NCI-H2196 (cell line): Measurements from ENCODE around the gene KLK3.

Experiments used
- DNase-seq: peaks from one replicate; lab custom pipeline; 2025; ENCODE audit not compliant: unreplicated experiment; lab: John Stamatoyannopoulos, UW

KLK3 gene

DNA sequence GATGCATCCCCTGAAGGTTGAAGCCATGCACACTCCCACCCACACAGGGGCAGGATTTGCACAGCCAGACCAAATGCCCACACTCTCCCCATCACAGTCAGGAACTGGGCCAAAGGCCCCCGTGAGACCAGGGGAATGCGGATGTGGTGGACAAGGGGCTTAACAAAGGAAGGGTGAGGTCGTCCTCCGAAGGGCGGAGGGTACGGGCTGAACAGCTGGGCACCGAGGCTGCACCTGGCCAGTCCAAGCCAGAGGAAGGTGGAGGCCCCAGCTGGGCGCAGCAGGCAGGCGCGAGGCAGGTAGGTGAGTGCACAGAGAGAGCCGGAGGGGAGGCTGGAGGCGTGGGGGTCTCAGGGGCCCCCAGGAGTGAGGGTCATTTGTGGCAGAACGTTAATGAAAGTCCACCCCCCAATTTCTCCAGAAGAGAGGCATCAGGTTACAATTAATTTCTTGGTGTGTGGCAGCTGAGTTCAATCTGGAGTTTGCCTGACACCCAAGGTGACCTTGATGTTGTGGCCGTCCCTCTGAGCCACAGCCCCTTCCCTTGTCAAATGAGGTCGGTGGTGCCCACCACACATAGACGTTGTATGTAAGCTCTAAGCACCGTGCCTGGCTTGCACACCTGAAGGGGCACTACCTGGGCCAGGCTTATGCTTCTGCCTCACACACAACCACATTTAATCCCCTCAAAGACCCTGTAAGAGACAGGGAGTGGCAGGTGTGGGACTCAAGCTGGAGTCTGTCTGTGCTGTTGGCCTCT lies 24.3 kb upstream of the KLK3 start:
- DNase-seq: no peak

DNA sequence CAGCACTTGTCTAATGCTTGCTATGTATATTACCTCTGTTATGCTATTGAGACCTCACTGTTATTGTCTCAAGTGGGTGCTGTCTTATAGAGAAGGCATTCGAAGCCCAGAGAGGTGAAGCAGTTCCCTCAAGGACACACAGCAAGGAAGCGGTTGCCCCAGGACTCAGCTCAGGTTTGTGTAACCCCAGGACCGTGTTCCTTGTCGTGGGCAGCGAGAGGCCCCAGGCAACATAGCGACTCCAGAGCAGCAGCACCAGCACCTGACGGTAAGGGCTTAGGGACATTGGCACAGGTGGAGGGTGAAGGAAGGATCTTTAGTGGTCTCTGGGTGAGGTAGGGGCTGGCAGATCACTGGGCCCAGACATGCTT lies 23.7 kb upstream of the KLK3 start:
- DNase-seq: no peak

DNA sequence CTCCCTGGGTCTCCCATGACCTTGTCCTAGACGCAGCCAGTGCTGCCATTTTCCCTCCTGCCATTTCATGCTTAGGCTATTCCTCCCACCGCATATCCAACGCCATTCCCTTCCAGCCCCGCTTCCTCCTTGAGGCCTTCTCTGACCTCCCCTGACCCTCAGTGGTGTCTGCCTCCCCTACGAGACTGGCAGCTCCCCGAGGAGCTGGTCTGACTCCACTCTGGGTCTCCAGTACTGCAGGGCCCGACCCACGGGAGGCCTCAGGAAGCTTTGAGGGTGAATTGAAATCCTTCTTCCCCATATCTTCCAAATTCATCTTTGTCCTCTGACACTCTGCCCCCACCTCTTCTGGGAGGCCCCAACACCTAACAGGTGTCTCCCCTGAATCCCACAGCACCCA lies 22.0 kb upstream of the KLK3 start:
- DNase-seq: no peak

DNA sequence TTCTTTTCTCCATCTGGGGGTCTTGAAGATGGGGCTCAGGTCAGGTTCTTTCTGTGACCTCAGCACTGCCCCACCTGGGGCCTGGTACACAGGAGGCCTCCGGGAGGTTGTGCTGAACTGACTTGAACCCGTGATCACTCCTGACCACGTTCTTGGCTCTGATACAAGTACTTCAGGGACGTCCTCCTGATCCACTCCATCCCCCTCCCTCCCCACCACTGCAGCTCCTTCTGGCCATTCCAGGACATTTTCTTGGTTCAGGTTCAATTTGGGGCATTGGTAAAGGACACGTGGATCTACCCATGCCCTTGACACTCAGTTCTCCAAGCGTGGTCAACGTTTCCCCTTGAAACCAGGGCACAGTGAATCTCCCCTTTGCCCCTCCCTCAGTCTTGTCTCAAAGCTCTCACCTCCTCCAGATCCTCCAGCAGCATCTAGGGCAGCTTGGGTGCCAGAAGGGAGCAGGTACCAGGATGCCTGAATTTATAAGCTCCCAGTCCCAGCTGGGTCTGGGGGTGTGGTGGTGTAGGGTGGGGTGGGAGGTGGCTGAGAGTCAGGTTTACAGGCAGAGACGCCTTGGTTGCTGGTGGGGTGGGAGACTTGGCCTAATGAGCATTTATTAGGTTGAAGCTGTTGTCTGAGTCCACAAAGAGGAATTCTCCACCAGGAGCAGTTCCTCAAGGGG lies 21.5 kb upstream of the KLK3 start, which contains the start of gene KLK15:
Gene KLK15, minus strand, starts transcription at position 458 of the 685 bp plus-strand sequence. CDS start 2,082 bp downstream, outside the sequence.
- no peak for DNase-seq

DNA sequence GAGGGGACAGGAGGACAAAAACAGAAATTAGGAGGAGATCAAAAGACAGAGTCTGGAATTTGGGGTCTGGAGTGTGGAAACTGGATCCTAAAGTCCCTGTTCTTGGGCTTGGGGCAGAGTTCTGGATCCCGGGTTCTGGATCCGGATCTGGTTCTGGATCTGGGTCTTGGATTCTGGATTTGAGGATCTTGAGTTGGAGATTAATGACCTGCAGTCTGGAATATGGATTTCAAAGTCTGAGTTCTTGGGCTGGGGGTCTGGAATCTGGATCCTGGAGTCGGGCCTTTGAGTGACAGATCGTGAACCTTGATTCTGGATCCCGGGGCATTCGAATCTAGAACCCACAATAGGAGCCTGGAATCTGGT lies 20.9 kb upstream of the KLK3 start:
- no peak for DNase-seq

DNA sequence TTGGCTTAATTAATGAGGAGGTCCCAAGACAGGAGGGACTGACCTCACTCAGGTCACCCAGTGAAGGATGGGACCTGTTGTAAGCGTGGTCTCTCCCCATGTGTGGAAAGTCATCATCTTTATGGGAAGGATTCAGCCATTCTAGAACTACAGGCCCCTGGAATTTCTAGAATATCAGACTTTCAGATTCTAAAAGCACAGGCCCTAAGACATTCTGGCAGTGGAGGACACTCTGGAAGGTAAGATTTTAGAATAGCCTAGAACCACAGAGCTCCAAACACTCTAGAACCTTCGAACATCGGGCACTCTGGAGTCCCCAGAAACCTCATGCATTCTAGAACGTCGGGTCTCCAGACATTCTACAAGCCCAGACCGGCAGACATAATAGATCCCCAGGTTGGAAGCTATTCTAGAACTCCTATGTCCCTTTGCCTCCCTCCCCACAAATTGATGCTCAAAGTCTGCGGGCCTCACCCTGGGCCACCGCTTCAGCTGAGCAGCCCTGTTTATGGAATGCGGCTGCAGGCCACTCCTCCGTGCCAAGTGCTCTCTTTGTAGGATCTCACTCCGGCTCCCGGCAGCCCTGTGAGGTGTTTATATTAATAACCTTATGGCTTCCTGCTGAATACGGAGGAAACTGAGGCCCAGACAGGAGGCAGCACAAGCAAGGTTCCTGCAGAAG lies 19.5 kb upstream of the KLK3 start:
- peak; percentile 39 for DNase-seq

DNA sequence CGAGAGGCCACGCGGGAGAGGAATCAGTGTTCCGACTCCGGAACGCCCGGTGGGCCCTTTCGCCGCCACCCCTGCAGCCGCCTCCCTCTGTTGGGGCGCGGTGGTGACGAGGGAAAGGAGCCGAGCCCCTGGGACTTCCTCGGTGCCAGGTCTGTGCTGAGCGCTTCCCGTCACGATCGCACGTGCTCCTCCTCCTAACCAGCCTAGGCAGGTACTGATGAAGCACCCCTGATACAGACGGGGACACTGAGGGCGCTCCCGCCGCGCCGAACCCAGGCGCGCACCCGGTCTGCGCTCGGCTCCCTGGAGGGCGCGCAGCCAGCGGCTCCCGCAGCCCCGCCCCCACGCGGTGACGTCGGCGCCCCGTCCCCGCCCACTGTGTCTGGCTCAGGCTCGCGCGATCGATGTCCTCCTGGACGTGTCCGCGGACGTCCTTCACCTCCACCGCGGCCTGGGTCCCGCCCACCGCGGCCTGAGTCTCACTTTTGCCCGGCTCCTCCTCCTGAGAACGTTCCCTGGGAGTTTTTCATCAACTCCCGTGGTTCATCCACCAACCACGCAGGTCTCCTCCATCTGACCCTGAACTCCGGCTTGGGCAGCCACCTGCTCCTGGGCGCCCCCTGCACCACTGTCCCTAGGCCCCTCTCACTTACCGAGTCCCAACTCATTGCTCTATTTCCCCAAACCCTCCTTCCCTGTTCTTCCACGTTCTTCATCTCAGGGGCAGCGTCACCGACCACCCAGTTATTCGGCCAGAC lies 18.8 kb upstream of the KLK3 start:
- peak; percentile 90 for DNase-seq

DNA sequence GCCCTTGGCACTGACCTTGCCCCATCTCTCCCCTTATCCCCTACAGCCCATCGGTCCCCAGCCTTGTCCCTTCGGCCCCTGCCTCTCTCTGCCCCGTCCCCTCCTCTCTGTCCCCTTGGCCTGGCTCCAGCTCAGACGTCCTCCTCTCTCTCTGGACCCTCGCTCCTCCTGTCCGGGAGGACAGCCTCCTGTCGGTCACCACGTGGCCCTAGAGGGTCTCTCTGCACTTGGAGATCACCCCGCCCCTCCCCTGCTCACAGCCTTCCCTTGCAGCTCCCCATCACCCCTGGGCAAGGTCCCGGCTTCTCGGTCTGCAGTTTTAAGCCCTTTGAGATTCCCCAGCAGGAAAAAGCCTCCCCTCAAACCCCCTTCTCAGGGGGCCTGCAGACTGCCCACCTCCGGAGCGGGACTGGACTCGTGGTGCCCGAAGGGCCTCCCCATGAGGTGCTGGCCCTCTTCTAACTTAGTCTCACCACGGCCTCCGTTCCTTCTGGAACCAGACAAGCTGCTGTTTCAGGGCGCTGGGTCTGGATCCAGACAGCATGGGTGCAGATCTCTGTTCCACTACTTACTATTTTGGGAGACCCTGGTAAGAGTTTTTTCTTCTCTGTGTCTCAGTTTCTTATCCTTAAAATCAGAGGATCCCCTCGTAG lies 18.0 kb upstream of the KLK3 start:
- no peak for DNase-seq

DNA sequence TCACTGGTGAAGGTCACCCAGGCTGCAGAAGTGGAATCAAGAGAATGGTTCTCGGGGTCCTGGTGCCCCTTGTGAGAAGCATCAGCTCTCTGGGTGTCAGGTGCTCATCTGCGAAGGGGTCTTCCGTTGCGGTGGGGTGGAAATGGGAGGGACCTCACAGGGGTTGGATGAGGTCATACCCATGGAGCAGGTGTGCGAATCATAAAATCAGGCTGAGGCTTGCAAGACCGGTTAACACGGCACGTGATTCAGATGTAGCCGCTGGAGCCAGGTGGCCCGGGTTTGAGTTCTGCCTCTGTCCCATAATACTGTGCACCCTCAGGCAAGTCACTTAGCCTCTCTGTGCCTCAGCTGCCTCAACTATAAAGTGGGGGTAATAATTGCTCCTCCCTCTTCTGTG lies 17.4 kb upstream of the KLK3 start:
- no peak for DNase-seq

DNA sequence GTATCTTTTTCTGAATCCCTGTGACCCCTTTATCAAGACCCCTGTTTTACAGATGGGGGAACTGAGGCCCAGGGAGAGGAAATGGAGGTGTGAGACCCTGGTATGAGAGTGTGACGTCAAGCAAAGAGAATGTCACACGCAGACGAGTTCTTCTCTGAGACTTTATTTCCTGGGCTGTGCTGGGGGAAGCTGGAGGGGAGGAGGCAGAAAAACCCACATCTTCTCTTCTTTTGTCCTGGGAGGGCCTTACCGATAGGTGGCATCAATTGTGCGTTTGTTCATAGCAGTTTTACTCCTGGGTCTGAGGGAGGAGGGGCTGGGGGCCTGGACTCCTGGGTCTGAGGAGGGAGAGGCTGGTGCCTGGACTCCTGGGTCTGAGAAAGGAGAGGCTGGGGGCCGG lies 16.5 kb upstream of the KLK3 start:
- no peak for DNase-seq

DNA sequence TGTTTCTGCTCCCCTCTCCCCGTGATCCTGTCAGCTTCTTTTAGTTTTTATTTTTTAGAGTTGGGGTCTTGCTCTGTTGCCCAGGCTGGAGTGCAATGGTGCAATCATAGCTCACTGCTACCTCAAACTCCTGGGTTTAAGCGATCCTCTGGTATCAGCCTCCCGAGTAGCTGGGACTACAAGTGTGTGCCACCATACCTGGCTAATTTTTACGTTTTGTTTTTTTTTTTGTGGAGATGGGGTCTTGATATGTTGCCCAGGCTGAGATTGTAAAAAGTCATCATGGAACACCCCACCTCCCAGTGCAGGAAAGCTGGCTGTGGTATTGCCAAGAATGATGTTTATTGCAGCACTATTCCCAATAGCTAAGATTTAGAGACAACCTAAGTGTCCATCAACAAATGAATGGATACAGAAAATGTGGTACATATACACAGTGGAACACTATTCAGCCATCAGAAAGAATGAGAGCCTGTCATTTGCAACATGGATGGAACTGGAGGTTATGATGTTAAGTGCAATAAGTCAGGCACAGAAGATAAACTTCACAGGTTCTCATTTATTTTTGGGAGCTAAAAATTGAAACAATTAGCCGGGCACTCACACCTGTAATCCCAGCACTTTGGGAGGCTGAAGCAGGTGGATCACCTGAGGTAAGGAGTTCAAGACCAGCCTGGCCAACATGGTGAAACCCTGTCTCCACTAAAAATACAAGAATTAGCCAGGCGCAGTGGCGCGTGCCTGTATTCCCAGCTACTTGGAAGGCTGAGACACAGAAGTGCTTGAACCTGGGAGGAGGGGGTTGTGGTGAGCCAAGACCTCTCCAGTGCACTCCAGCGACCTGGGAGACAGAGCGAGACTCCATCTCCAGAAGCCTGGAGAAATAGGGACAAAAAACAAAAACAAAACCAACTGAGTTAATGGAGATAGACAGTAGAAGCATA lies 14.7 kb upstream of the KLK3 start:
- DNase-seq: no peak

DNA sequence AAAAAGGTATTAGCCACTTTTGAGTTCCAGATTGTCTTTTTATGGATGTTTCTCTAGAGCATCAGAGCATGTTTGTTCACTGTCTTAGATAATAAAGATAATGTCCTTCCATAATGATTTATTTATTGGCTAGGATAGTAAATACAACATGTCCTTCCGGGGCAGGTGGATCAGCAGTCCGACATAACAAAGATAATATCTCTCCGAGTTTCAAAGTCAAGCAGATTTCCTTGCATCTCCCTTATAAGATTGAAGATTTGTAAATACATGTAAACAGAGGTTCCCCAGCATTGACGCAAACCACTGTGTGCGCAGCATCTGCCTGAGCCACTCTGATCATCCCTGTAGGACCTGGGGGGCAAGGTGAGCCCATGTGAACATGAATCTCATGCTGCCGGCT lies 12.6 kb upstream of the KLK3 start:
- DNase-seq: no peak

DNA sequence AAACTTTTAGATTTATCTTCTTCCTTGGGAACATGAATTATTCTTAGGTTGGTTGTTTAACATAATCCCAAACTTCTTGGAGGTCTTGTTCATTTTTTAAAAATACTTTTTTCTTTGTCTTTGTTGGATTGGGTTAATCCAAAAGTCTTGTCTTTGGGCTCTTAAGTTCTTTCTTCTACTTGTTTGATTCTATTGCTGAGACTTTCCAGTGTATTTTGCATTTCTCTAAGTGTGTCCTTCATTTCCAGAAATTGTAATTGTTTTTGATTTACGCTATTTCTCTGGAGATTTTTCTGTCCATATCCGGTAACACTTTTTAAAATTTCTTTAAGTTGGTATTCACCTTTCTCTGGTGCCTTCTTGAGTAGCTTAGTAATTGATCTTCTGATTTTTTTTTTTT lies 11.5 kb upstream of the KLK3 start:
- no peak for DNase-seq

DNA sequence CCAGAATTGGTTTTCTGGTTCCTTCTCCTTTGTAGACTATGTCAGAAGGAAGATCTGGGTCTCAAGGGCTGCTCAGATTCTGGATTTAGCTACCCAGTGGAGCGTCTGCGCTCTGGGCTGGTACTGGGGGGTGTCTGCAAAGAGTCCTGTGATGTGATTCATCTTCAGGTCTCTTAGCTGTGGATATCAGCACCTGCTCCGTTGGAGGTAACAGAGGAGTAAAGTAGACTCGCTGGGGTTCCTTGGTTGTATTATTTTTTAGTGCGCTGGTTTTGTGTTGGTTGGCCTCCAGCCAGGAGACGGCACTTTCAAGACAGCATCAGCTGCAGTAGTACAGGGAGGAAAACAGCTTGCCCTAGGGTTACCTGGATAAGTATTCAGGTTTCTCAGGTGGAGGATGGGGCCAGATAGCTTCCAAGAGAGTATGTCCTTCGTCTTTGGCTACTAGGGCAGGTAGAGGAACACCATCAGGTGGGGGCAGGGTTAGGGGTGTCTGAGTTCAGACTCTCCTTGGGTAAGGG lies 11.0 kb upstream of the KLK3 start:
- DNase-seq: peak; percentile 29

DNA sequence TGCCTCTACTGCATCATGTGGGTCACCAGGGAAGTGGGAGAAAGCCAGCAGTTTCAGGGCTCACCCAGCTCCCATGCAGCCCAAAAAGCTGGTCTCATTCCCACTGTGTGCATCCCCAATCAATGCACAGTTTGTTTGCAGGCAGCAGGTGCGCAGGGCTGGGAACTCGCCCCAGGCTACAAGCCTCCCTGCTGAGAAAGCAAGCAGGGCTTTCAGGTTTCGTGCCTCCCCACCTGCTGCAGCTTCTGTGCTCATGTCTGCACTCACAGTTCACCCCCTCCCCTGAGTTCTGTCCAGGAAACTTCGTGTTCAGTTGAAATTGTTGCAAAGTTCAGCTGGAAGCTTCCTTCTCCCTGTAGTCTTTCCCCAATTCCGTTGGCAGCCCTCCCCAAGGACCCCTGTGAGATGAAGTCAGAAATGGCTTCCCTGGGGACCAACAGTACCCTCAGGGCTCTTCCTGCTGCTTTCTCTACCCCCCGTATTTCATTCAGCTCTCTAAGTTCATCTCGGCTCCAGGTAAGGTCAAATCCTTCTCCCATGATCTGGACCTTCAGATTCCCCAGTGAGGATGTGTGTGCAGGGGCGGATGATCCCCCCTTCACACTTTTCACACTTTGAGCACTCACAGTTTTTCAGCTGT lies 10.3 kb upstream of the KLK3 start:
- DNase-seq: peak; percentile 69

DNA sequence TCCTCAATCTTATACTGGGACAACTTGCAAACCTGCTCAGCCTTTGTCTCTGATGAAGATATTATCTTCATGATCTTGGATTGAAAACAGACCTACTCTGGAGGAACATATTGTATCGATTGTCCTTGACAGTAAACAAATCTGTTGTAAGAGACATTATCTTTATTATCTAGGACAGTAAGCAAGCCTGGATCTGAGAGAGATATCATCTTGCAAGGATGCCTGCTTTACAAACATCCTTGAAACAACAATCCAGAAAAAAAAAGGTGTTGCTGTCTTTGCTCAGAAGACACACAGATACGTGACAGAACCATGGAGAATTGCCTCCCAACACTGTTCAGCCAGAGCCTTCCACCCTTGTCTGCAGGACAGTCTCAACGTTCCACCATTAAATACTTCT lies 4.0 kb upstream of the KLK3 start:
- DNase-seq: no peak

DNA sequence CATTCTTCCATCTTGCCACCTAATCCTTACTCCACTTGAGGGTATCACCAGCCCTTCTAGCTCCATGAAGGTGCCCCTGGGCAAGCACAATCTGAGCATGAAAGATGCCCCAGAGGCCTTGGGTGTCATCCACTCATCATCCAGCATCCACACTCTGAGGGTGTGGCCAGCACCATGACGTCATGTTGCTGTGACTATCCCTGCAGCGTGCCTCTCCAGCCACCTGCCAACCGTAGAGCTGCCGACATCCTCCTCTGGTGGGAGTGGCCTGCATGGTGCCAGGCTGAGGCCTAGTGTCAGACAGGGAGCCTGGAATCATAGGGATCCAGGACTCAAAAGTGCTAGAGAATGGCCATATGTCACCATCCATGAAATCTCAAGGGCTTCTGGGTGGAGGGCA lies 3.1 kb upstream of the KLK3 start:
- no peak for DNase-seq

DNA sequence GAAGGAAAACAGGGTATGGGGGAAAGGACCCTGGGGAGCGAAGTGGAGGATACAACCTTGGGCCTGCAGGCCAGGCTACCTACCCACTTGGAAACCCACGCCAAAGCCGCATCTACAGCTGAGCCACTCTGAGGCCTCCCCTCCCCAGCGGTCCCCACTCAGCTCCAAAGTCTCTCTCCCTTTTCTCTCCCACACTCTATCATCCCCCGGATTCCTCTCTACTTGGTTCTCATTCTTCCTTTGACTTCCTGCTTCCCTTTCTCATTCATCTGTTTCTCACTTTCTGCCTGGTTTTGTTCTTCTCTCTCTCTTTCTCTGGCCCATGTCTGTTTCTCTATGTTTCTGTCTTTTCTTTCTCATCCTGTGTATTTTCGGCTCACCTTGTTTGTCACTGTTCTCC lies 2.7 kb downstream of the KLK3 start:
- no peak for DNase-seq

DNA sequence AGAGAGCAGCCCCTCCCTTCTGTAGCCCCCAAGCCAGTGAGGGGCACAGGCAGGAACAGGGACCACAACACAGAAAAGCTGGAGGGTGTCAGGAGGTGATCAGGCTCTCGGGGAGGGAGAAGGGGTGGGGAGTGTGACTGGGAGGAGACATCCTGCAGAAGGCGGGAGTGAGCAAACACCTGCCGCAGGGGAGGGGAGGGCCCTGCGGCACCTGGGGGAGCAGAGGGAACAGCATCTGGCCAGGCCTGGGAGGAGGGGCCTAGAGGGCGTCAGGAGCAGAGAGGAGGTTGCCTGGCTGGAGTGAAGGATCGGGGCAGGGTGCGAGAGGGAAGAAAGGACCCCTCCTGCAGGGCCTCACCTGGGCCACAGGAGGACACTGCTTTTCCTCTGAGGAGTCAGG lies 4.2 kb downstream of the KLK3 start:
- peak; percentile 76 for DNase-seq
